ENCODE measurements around the gene EME1. TPM values are rescaled to one million over a fixed set of nuclear protein-coding genes. Genes with fewer than 3 reads are reported as not detected.

Gene EME1
- total and polyA plus RNA-seq, 2 experiments from 2014 or later: 14.4 to 15.9 TPM

- H3K27me3 Mint-ChIP-seq (ENCODE audit: insufficient read depth, low read depth, poor library complexity): peaks cover 13% of the 10 kb centered on the region
- H3K36me3 Mint-ChIP-seq (ENCODE audit: low read depth): no peaks in the 10 kb centered on the region
- H3K4me3 Mint-ChIP-seq: no peak overlapping the region
- no peak overlapping the region for H3K27ac ChIP-seq (ENCODE audit: low read depth)
- DNase-seq (ENCODE audit: low spot score): no peak
- no peak overlapping the region for H3K27ac Mint-ChIP-seq
- peaks cover 5% of the 10 kb centered on the region for H3K79me2 ChIP-seq (replicated peaks; ENCODE audit: insufficient read depth)
- H3K4me3 ChIP-seq: no peak overlapping the region
- H3F3A ChIP-seq (replicated peaks; ENCODE audit: low read depth): peaks cover 7% of the 10 kb centered on the region; the same call in 1 of the 2 replicates
- peaks cover 6% of the 10 kb centered on the region; the same call in 1 of the 2 replicates for H3K27me3 ChIP-seq (ENCODE audit: insufficient read depth)
- H3K4me1 ChIP-seq (ENCODE audit: insufficient read depth): peaks cover 18% of the 10 kb centered on the region
- no peaks in the 10 kb centered on the region for H3K36me3 ChIP-seq (ENCODE audit: insufficient read depth)
- no peak overlapping the region for H3K4me2 ChIP-seq
- no peak for TF ChIP-seq CTCF (conservative IDR thresholded peaks at IDR 0.05; ENCODE audit: low read depth in 2 of 2)
- no peak for TF ChIP-seq ZNF114 (CRISPR knock-in tag; IDR thresholded peaks at IDR 0.05)
- TF ChIP-seq ZNF331 (CRISPR knock-in tag; IDR thresholded peaks at IDR 0.05; ENCODE audit: low read depth): no peak
- TF ChIP-seq NANOG (IDR thresholded peaks at IDR 0.05; ENCODE audit: borderline replicate concordance): no peak
- no peak for TF ChIP-seq CREB1 (CRISPR knock-in tag; IDR thresholded peaks at IDR 0.05; ENCODE audit: low read depth)
- TF ChIP-seq ETS1 (IDR thresholded peaks at IDR 0.05): no peak
- TF ChIP-seq ZNF462 (CRISPR knock-in tag; IDR thresholded peaks at IDR 0.05): no peak
- no peaks in the 10 kb centered on the region; the same call in 1 of the 3 replicates for H3K9me3 Mint-ChIP-seq
- peaks cover 18% of the 10 kb centered on the region for H3K4me1 Mint-ChIP-seq
- ATAC-seq: no peak
- no peak overlapping the region for H2AFZ ChIP-seq
- no peaks in the 10 kb centered on the region for H3K9me2 ChIP-seq (ENCODE audit: insufficient read depth)
- H4K20me1 ChIP-seq (replicated peaks; ENCODE audit: insufficient read depth): no peaks in the 10 kb centered on the region
Measured at GRCh38 chr17:50429793-50430192, 56.8 kb downstream of the EME1 start.

Small RNAs within 50 kb of the gene (small RNA-seq; reads per million reads assigned to genes)
- not detected for gene RF00019 (ENCODE audit: low replicate concordance)

Other genes starting within 250 kb of the EME1 start
- 1.3 and 4.7 TPM in 2 replicates for gene SAMD14, start 243.1 kb upstream of the EME1 start, total RNA-seq (2014; rRNA removed; shearing (Covaris generic))
- 0.70 and 0.97 TPM in 2 replicates for gene SAMD14, start 243.1 kb upstream of the EME1 start, polyA plus RNA-seq (2016; fragmentation: Nextera tagmentation; extraction: Ambion mirVana)
- gene PPP1R9B, start 222.6 kb upstream of the EME1 start, total RNA-seq (2014; rRNA removed; shearing (Covaris generic)): 10.1 and 10.5 TPM in 2 replicates
- 1.9 and 2.1 TPM in 2 replicates for gene PPP1R9B, start 222.6 kb upstream of the EME1 start, polyA plus RNA-seq (2016; fragmentation: Nextera tagmentation; extraction: Ambion mirVana)
- gene SGCA, start 207.2 kb upstream of the EME1 start, total RNA-seq (2014; rRNA removed; shearing (Covaris generic)): not detected in 2 replicates
- 0.19 TPM in 1 of 2 replicates, not detected in the other for gene SGCA, start 207.2 kb upstream of the EME1 start, polyA plus RNA-seq (2016; fragmentation: Nextera tagmentation; extraction: Ambion mirVana)
- 27.9 and 34.3 TPM in 2 replicates for gene COL1A1, start 171.6 kb upstream of the EME1 start, total RNA-seq (2014; rRNA removed; shearing (Covaris generic))
- gene COL1A1, start 171.6 kb upstream of the EME1 start, polyA plus RNA-seq (2016; fragmentation: Nextera tagmentation; extraction: Ambion mirVana): 21.2 and 22.4 TPM in 2 replicates
- 7.3 and 9.7 TPM in 2 replicates for gene TMEM92, start 98.8 kb upstream of the EME1 start, total RNA-seq (2014; rRNA removed; shearing (Covaris generic))
- gene TMEM92, start 98.8 kb upstream of the EME1 start, polyA plus RNA-seq (2016; fragmentation: Nextera tagmentation; extraction: Ambion mirVana): 13.4 and 18.4 TPM in 2 replicates
- gene XYLT2, start 27.1 kb upstream of the EME1 start, total RNA-seq (2014; rRNA removed; shearing (Covaris generic)): 32.8 and 44.9 TPM in 2 replicates
- gene XYLT2, start 27.1 kb upstream of the EME1 start, polyA plus RNA-seq (2016; fragmentation: Nextera tagmentation; extraction: Ambion mirVana): 14.0 and 14.2 TPM in 2 replicates
- 74.3 and 98.5 TPM in 2 replicates for gene MRPL27, start within 50 bp of the EME1 start, total RNA-seq (2014; rRNA removed; shearing (Covaris generic))
- gene MRPL27, start within 50 bp of the EME1 start, polyA plus RNA-seq (2016; fragmentation: Nextera tagmentation; extraction: Ambion mirVana): 226 and 227 TPM in 2 replicates
- gene LRRC59, start 24.3 kb downstream of the EME1 start, total RNA-seq (2014; rRNA removed; shearing (Covaris generic)): 109 and 124 TPM in 2 replicates
- gene LRRC59, start 24.3 kb downstream of the EME1 start, polyA plus RNA-seq (2016; fragmentation: Nextera tagmentation; extraction: Ambion mirVana): 46.4 and 47.1 TPM in 2 replicates
- gene ACSF2, start 53.0 kb downstream of the EME1 start, total RNA-seq (2014; rRNA removed; shearing (Covaris generic)): 12.4 and 12.8 TPM in 2 replicates
- gene ACSF2, start 53.0 kb downstream of the EME1 start, polyA plus RNA-seq (2016; fragmentation: Nextera tagmentation; extraction: Ambion mirVana): 6.9 and 7.5 TPM in 2 replicates
- not detected in 2 replicates for gene CHAD, start 95.7 kb downstream of the EME1 start, total RNA-seq (2014; rRNA removed; shearing (Covaris generic))
- 0.18 TPM in 1 of 2 replicates, not detected in the other for gene CHAD, start 95.7 kb downstream of the EME1 start, polyA plus RNA-seq (2016; fragmentation: Nextera tagmentation; extraction: Ambion mirVana)
- 27.5 and 28.7 TPM in 2 replicates for gene RSAD1, start 105.6 kb downstream of the EME1 start, total RNA-seq (2014; rRNA removed; shearing (Covaris generic))
- gene RSAD1, start 105.6 kb downstream of the EME1 start, polyA plus RNA-seq (2016; fragmentation: Nextera tagmentation; extraction: Ambion mirVana): 16.5 and 18.4 TPM in 2 replicates
- 0.63 and 4.6 TPM in 2 replicates for gene MYCBPAP, start 135.2 kb downstream of the EME1 start, total RNA-seq (2014; rRNA removed; shearing (Covaris generic))
- gene MYCBPAP, start 135.2 kb downstream of the EME1 start, polyA plus RNA-seq (2016; fragmentation: Nextera tagmentation; extraction: Ambion mirVana): 1.7 and 1.8 TPM in 2 replicates
- gene EPN3, start 159.5 kb downstream of the EME1 start, total RNA-seq (2014; rRNA removed; shearing (Covaris generic)): 7.7 and 13.7 TPM in 2 replicates
- 2.2 and 2.3 TPM in 2 replicates for gene EPN3, start 159.5 kb downstream of the EME1 start, polyA plus RNA-seq (2016; fragmentation: Nextera tagmentation; extraction: Ambion mirVana)
- 17.4 and 32.7 TPM in 2 replicates for gene SPATA20, start 173.9 kb downstream of the EME1 start, total RNA-seq (2014; rRNA removed; shearing (Covaris generic))
- gene SPATA20, start 173.9 kb downstream of the EME1 start, polyA plus RNA-seq (2016; fragmentation: Nextera tagmentation; extraction: Ambion mirVana): 12.5 and 13.8 TPM in 2 replicates
- 3.6 and 5.1 TPM in 2 replicates for gene CACNA1G, start 187.5 kb downstream of the EME1 start, total RNA-seq (2014; rRNA removed; shearing (Covaris generic))
- 1.1 and 1.4 TPM in 2 replicates for gene CACNA1G, start 187.5 kb downstream of the EME1 start, polyA plus RNA-seq (2016; fragmentation: Nextera tagmentation; extraction: Ambion mirVana)